Mesenteric fat pad (tissue), 1 donor: ENCODE measurements around the gene GPR78. TPM values are rescaled to one million over a fixed set of nuclear protein-coding genes. Genes with fewer than 3 reads are reported as not detected.

Experiments
- DNase-seq: peaks from one replicate; pipeline ENCODE4 v3.0.0-alpha.2; 2020; ENCODE audit warnings: low spot score
- total RNA-seq: library from RNA; stranded (reverse); fragmentation: NEBNext Ultra II Directional; extraction: Animal tissue kit (Norgen Biotek cat#: 25700); gene quantifications from one replicate; pipeline ENCODE4 v1.2.1, GENCODE V29; 2021
- donor health status: DM: yes; HTN: yes; CAD: no.

GPR78 gene
- total RNA-seq, 1 donor from 2014 or later = not detected

DNA sequence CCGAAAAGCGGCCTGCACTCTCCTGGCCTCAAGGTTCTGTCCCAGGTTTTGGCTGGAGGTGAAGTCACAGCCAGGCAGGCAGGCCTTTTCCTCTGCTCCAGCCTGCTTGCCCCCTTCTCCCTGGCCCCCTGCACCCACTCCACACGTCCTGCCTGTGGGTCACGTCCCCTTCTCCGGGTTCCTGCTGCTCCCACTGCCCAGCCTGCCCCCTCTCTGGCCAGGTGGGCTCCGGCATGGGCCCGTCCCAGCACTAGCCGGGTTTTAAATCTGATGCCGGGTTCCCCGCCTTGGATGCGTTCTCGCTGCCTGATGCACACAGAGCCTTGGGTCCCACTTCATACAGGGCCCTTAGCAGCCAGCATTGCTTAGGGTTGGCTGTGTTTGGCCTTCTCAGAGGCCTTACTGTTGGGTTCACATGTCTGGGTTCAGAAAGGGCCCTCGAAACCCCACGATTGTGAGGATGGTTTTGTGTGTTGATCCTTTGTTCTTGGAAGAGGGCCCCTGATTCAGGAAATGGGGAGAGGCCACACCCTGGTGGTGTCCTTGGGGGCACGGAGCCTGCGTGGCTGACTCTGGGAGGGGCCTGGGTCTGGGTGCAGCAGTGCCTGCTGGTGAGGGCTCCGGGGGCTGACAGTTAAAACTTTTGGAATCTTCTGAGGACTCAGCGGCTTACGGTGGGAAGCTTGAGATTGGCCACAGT lies 18.3 kb downstream of the GPR78 start:
- DNase-seq = no peak

DNA sequence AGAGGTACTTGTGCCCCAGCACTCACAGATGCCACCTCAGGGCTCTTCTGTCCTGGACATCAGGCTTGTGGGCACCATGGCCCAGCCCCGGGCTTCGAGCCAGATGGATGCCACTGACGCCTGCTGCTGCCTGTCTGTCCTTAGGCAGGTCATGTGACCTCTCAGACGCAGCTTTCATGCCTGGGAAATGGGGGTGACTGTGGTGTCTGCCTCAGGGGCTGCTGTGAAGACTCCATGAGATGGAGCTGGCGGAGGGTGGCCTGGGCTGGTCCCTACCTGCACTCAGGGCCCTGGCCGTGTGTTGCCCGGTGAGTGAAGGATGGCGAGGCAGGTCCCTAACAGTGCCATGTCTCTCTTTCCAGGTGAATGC lies 18.9 kb downstream of the GPR78 start:
- DNase-seq = no peak

DNA sequence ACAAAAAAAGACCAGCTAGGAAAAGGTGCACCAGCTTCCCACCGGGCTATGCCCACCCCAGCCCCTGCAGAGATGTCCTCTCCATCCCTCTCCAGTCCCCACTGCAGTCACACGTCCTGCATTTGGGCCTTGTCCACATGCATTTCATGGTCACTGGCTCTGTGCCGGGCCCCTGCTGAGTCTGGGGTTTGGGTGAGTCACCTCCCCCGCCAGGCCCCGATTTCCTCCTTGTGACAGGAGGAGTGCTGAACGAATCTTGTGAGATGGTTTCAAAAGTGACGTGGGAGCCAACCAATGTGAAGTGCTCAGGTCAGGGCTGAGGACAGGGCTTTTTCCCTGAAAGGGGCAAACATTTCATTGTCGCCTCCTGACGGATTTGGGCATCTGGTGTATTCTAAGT lies 19.5 kb downstream of the GPR78 start:
- DNase-seq = no peak

DNA sequence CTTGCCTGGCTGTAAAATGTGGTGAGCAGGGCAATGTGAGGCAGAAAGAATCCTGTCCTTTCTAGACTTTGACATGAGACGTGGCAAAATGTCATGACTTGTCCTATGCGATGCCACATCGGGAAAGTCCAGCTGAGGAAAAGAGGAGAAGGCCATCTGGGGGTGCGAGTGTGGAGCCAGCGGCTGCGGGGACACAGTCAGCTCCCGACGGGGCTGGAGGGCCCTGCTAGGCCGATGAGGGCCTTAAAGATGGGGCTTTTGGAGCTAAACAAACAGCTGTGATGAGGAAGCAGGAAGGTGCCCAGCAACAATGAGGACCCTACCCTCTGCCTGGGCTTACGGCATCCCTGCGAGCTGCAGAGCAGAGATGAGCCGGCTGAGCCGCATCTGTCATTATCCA lies 20.1 kb downstream of the GPR78 start:
- no peak for DNase-seq

DNA sequence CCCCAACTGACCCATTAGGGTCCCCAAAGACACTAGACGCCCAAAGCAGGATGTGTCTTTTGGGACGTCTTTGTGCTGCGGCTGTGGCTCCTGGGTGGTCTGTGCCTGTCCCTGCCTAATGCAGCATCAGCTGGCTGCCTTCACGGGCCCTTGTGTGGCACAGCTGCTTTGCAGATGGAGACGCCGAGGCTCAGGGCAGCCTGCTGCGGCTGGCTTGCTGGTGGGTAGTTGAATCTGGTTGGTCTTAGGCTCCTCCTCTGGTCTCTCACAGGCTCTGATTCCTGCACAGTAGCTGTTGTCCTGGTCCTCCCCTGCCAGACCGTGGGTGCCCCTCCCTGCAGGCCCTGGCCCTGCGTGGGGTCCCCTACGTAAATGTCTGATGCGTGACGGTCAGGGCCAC lies 20.5 kb downstream of the GPR78 start:
- DNase-seq = no peak

DNA sequence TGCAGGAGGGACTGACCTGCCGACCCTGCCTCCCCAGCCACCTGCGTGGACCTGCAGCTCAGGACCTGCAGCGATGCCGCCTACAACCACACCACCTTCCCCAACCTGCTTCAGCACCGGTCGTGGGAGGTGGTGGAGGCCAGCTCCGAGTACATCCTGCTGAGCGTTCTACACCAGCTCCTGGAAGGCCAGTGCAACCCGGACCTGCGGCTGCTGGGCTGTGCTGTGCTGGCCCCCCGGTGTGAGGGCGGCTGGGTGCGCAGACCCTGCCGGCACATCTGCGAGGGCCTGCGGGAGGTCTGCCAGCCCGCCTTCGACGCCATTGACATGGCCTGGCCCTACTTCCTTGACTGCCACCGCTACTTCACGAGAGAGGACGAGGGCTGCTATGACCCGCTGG lies 20.9 kb downstream of the GPR78 start:
- DNase-seq = no peak

DNA sequence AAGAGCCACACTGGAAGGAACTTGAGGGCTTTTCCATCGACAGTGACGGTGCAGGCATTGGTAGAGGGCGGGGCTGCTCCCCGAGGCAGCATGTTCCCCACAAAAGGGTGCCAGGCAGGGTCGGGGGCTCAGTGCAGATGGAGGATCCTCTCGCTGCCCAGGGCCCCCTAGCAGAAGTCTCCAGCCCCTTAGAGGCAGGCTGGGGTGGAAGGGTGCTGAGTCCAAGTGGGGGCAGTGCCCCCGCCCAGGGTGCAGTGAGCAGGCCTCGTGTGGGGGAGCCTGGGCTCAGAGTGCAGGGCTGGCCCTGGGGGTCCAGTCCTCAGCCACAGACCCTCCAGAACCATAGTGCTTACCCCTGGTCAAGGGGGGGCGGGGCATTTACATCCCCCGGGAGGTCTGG lies 21.4 kb downstream of the GPR78 start:
- DNase-seq = no peak

DNA sequence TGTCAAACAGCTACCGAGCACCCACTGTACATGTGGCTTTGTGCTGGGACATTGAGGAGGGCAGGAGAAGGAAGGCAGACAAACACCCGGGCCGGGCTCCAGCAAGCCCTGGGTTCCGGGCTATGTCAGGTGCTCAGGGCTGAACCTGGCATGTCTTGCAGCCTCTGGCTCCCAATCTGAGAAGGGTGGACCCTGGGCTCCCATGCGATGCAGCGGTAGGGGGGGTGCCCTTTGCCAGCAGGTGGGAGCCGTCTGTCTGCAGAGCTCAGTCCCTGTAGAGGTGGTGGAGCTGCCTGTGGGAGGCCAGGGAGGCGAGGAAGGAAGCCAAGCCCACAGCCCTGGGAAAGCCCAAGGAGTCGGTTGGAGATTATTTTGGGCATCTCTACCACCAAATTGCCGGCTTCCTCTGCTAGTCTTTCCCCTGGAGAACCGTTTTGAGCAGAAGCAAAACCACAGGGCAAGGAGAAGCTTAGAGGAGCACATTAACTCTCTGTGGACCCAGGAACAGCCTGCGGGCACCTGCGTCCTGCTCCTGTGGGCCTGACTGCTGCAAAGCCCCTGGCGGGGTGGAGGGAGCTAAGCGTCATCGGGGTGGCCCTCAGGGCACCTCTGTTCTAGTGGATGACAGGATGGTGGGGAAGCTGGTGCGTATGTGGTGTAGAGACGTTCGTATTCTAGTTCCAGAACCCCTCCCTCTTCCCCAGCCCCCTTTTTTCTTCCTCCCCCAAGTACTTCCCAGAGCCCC lies 22.7 kb downstream of the GPR78 start:
- no peak for DNase-seq

DNA sequence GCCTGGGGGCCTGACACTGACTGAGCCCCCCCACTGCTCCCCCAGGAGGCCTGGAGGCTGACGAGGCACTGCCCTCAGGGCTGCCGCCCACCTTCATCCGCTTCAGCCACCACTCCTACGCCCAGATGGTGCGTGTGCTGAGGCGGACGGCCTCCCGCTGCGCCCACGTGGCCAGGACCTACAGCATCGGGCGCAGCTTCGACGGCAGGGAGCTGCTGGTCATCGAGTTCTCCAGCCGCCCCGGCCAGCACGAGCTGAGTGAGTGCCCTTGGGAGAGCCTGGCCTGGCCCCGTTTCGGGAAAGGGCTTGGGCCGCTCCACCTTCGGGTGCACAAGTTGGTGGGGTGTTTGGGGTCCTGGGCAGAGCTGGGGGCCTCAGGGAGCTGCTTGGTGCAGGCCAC lies 23.7 kb downstream of the GPR78 start:
- no peak for DNase-seq

DNA sequence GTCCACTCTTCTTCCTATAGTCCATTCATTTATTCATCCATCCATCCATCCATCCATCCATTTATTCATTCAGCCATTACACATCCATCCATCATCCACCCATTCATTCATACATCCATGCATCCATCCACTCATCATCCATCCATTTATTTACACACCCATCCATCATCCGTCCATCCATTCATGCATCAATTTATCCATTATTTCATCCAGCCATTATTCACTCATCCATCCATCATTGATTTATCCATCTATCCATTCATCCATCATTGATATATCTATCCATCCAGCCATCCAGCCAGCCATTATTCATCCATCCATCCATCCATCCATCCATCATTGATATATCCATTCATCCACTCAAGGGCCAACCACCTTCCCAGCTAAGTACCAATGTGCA lies 25.1 kb downstream of the GPR78 start:
- DNase-seq = no peak

DNA sequence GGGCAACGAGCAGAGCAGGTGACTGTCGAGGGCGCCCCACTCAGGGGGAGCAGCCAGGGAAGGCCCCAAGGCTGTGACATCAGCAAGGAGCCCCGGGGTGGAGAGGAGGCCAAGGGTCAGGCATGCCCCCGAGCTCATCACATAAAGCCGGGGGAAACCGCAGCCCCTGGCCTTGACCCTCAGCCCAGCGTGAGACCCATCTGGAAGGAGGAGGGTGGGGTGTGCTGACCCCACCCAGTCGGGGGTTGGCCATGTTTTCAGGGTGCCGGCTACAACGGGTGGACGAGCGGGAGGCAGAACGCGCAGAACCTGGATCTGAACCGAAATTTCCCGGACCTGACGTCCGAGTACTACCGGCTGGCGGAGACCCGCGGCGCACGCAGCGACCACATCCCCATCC lies 26.3 kb downstream of the GPR78 start:
- no peak for DNase-seq

DNA sequence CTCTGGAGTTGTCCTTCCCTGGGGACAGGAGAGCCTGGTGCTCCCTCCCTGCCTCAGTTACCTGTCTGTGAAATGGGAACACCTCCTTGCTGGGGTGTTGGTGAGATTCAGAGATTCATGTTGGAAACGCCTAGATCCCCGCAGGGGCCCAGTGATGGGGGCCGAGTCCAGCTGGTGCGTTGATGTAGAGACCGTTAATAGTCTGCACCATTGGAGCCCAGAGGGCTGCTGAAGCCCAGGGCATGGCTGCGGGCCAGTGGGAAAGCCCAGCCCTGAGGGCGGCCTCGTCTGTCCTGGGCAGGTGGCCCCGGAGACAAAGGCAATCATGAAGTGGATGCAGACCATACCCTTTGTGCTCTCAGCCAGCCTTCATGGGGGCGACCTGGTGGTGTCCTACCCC lies 26.8 kb downstream of the GPR78 start:
- no peak for DNase-seq

DNA sequence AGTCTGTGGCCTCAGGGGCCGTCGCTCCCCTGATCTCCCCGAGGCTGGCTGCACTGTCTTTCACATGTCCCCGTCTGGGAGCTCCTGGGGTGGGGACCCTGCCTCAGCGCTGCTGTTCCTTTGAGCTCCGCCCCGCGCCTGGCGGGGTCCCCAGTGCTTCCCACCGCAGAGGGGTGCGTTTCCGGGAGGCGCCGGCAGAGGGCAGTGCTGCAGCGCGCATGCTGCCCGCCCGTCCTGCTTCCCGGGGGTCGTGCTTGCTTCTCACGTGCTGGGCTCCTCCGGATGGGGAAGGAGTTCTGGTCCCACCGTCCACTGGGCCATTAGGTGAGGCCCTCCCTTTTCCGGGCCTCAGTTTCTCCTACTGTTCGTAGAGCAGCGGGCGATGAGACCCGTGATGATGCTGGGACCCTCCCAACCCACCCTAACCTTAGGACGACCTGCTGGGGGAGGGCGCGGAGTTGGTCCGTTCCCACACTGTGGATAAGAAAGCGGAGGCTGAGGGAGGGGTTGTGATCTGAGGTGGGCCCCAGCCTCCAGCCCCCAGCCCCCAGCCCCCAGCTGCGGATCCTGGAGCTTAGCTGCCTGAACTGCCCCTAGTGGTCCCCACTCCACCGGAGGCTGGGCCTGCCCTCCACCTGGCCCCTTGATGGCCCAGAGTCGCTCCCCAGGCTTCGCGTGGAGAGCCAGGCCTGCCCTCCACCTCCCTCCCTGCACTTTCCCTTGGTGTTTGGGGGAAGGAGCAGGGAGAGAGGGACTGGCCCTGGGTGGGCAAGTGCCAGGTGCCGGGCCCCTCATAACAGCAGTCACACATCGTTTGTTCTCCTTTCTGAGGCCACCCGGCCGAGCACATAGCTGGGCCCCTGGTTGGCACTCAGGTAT lies 27.6 kb downstream of the GPR78 start:
- no peak for DNase-seq

DNA sequence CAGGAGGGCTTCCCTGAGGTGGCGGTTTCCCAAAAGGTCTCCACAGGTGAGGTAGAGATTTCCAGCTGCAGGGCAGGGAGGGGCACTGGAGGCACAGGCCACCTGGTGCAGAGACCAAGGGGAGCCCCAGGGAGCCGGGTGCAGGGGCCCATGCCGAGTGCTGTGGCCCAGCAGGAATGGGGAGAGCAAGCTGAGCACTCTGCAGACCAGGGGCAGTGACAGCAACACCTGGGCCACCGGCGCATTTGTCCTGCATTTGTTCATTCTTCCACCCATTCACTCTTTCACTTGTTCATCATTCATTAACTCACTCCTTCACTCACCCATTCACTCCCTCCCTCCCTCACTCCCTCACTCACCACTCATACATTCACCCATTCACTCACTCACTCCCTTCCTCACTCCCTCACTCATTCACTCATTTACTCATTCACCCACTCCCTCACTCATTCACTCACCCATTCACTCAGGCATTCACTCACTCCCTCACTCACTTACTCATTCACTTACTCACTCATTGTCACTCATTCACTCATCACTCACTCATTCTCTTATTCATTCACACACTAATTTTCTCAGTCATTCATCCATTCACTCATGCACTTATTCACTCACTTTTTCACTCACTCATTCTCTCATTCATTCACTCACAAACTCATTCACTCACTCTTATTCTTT lies 28.7 kb downstream of the GPR78 start:
- DNase-seq = no peak

DNA sequence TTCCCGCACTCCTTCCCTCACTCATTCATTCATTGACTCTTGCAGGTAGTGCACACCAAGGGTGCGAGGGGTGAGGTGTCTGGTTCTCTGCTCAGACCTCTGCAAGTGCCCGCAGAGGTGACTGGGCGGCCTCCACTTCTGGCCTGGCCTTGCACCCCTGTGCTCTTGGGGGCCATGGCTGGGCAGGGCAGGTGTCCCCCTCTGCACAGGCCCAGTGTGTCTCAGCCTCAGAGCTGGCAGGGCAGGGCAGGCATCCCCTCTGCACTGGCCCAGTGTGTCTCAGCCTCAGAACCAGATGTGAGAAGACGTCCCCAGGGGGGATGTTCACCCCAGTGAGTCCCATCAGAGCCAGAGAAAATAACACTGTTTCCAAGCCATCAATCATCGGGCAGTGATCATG lies 29.2 kb downstream of the GPR78 start:
- DNase-seq = no peak

DNA sequence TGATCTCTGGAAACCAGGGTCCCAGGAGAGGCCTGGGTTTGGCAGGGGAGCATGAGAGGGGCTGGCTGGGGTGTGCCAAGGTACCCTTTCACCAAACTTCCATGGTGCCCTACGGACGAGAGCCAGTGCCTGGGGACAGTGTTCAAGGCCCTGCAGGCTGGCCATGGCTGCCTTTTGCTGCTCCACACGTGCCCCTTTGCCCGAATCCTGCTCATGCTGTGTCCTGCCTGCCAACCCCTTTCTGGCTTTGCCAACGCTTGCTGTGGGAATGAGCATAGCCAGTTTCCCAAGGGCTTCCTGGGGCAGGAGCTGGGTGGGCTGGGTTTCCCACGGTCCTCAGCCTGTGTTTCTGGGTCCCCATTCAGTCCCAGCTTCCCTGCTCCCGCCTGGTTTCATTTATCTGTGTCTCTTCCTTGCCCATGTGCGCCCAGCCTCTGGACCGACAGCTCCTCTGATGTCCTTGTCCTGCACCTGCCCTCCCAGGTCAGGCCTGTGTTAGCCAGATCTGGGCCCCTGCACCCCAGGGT lies 29.7 kb downstream of the GPR78 start:
- DNase-seq = no peak

DNA sequence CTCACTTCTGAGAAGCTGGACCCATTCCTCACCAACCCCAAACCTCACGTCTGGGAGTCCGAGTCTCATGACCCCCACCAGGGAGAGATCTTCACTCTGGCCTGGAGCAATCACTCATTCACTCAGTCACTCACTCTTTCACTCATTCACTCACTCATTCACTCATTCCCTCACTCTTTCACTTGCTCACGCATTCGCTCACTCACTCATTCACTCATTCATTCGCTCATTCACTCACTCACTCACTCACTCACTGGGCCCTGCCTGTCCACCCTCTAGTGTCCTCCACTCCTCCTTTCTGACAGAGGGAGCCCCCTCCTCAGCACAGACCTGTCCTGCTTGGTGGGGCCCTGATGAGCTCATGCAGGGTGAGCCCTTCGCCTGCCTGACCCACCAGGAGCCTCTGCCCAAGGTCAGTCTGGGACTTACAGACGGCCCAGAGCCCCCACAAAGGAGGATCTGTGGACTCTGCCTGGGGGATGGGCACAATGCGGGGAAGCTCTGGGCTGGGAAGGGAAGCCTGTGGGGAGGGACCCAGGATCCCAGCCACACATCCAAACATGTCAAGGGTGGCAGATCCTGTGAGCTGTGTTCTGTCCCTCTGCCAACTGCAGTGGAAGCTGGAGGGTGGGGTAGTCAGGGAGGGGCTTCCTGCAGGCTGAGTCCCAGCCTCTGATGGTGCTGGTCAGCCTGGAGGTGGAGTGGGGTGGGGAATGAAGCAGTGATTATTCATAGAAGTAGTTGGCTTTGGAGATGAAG lies 30.8 kb downstream of the GPR78 start:
- DNase-seq = no peak

DNA sequence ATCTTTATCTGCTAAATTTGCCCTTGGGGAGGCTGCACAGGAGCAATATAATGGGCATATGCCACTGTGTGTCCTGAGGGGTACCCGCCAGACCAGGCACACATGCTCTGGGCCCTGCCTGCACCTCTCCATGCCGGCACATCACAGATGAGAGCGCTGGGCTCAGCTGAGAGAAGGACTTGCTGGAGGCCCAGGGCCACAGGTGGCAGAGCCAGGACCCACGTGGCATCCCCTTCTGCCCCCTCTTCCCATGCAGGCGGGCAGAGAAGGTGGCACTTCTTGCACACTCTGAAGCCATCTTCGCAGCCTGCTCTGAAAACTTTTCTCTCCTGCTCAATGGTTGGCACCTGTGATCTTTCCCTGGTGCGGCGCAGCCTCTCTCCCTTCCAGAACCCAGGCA lies 32.5 kb downstream of the GPR78 start:
- no peak for DNase-seq

DNA sequence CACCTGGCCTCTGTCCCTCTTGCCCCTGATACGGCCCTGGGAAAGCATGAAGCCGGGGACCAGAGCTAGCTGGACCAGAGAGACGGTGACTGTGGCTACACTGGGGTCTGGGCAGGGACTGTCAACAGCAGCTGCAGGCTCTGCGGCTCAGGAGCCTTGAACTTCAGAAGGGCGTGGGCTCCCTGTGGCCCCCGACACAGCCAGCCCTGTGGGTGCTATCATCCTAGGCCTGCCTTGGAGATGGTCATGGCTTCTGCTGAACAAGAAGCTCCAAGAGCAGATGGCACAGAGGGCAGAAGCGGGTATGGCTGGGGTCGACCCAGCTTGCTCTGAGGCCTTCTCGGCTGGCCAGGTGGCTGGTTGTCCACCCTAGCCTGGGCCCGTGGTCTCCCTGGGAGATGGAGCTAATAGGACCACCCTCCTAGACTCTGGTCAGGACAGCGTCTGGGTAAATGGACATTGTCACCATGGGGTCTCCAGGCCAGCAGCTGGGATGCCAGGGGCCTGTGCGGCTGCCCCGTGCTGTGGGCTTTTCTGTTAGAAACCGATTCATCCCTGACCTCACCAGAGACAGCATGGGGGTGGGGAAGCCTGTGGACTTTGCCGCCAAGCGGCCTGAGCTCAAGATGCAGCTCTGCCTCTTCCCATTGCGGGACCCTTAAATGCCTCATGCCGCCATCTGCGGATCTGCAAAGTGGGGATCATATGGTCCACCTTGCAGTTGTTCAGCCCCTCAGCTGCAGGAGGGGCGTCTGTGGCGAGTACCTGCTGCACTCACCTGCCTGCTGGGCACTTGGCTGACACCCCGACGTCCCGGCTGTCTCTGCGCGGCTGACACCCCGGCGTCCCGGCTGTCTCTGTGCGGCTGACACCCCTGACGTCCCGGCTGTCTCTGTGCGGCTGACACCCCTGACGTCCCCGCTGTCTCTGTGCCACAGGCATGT lies 33.5 kb downstream of the GPR78 start:
- DNase-seq = no peak
